GM23338 (cell line): ENCODE measurements around the gene EXOC6B. TPM values are rescaled to one million over a fixed set of nuclear protein-coding genes. Genes with fewer than 3 reads are reported as not detected.

Source experiments
- ATAC-seq: fragments of 200-7000 bp; cut with Tn5 transposase; 3 replicates; pipeline ENCODE4 v1.9.1; 2020
- DNase-seq: peaks from one replicate; pipeline ENCODE4 v3.0.0-alpha.2; 2015; ENCODE audit warnings: low spot score
- H2AFZ ChIP-seq: fragments of 200-600 bp; sonication (generic); 2 replicates; pipeline ENCODE4 v1.8.0; 2016; ENCODE audit warnings: antibody characterized with exemption, mild to moderate bottlenecking, moderate library complexity
- H3F3A ChIP-seq: fragments of 200-600 bp; sonication (generic); replicated peaks from 2 replicates; pipeline ENCODE4 v1.8.0; 2017; ENCODE audit warnings: antibody characterized with exemption, mixed run types, low read depth
- H3K27ac ChIP-seq: fragments of 200-600 bp; sonication (generic); 2 replicates; pipeline ENCODE4 v1.6.1; 2016; ENCODE audit warnings: low read depth
- H3K27me3 ChIP-seq: fragments of 200-600 bp; sonication (generic); 2 replicates; pipeline ENCODE4 v1.8.0; 2016; ENCODE audit warnings: mild to moderate bottlenecking, mixed run types, moderate library complexity; ENCODE audit not compliant: insufficient read depth
- H3K36me3 ChIP-seq: fragments of 200-600 bp; sonication (generic); 2 replicates; pipeline ENCODE4 v1.8.0; 2016; ENCODE audit warnings: mild to moderate bottlenecking; ENCODE audit not compliant: insufficient read depth
- H3K4me1 ChIP-seq: fragments of 200-600 bp; sonication (generic); 2 replicates; pipeline ENCODE4 v1.8.0; 2016; ENCODE audit warnings: mild to moderate bottlenecking, moderate library complexity; ENCODE audit not compliant: insufficient read depth
- H3K4me2 ChIP-seq: fragments of 200-600 bp; sonication (generic); 2 replicates; pipeline ENCODE4 v1.7.1; 2017; ENCODE audit warnings: mixed run types
- H3K4me3 ChIP-seq: fragments of 200-600 bp; sonication (generic); 2 replicates; pipeline ENCODE4 v1.6.1; 2016; ENCODE audit warnings: mixed run types
- H3K79me2 ChIP-seq: fragments of 200-600 bp; sonication (generic); replicated peaks from 2 replicates; pipeline ENCODE4 v1.8.0; 2017; ENCODE audit warnings: mild to moderate bottlenecking; ENCODE audit not compliant: insufficient read depth
- H3K9me2 ChIP-seq: fragments of 200-600 bp; sonication (generic); 2 replicates; pipeline ENCODE4 v1.8.0; 2017; ENCODE audit not compliant: insufficient read depth
- H4K20me1 ChIP-seq: fragments of 200-600 bp; sonication (generic); replicated peaks from 2 replicates; pipeline ENCODE4 v1.8.0; 2017; ENCODE audit warnings: mild to moderate bottlenecking; ENCODE audit not compliant: insufficient read depth
- H3K27ac Mint-ChIP-seq: 2 replicates; pipeline ENCODE4 v1.8.0; 2020; ENCODE audit warnings: inconsistent platforms, mild to moderate bottlenecking, moderate library complexity, mixed read lengths
- H3K27me3 Mint-ChIP-seq: 3 replicates; pipeline ENCODE4 v1.8.0; 2022; ENCODE audit warnings: low read depth, mild to moderate bottlenecking, moderate library complexity, mixed read lengths, inconsistent platforms; ENCODE audit not compliant: insufficient read depth, poor library complexity
- H3K36me3 Mint-ChIP-seq: 3 replicates; pipeline ENCODE4 v1.8.0; 2021; ENCODE audit warnings: low read depth, mild to moderate bottlenecking, inconsistent platforms, moderate library complexity, mixed read lengths
- H3K4me1 Mint-ChIP-seq: 3 replicates; pipeline ENCODE4 v1.8.0; 2020; ENCODE audit warnings: mild to moderate bottlenecking, inconsistent platforms, mixed read lengths
- H3K4me3 Mint-ChIP-seq: 3 replicates; pipeline ENCODE4 v1.8.0; 2021; ENCODE audit warnings: moderate library complexity, mild to moderate bottlenecking, inconsistent platforms, mixed read lengths
- H3K9me3 Mint-ChIP-seq: 3 replicates; pipeline ENCODE4 v1.8.0; 2020; ENCODE audit warnings: moderate library complexity, mild to moderate bottlenecking, inconsistent platforms, mixed read lengths
- JUNB ChIP-seq: IDR thresholded peaks from one replicate; pipeline ENCODE4 v1.6.1; 2016; ENCODE audit warnings: antibody characterized with exemption; ENCODE audit not compliant: unreplicated experiment
- POLR2AphosphoS5 ChIP-seq: IDR thresholded peaks from 2 replicates; pipeline ENCODE4 v1.6.1; 2016; ENCODE audit warnings: antibody characterized with exemption, low read depth
- STAT1 ChIP-seq: IDR thresholded peaks from one replicate; pipeline ENCODE4 v1.6.1; 2016; ENCODE audit warnings: antibody characterized with exemption; ENCODE audit not compliant: unreplicated experiment
- ZNF114 ChIP-seq: fragments of 250-450 bp; sonication (Bioruptor Pico); IDR thresholded peaks from 2 replicates; pipeline ENCODE4 v1.5.0; 2020; ENCODE audit warnings: mild to moderate bottlenecking, moderate library complexity
- ZNF331 ChIP-seq: fragments of 250-450 bp; sonication (Bioruptor Pico); IDR thresholded peaks from 2 replicates; pipeline ENCODE4 v1.5.0; 2020; ENCODE audit warnings: low read depth, mild to moderate bottlenecking, moderate library complexity
- polyA plus RNA-seq: library from polyadenylated mRNA; unstranded; fragments of >200 nt; fragmentation: Nextera tagmentation; extraction: Ambion mirVana; gene quantifications from 2 replicates; pipeline ENCODE4 v1.2.1, GENCODE V29; 2016
- total RNA-seq: library from RNA; depleted of rRNA; stranded (reverse); fragments of >200 nt; shearing (Covaris generic); gene quantifications from 2 replicates; pipeline ENCODE4 v1.2.3, GENCODE V29; 2014
- TF ChIP-seq, protein P1 (sequence below): IDR thresholded peaks from one replicate; pipeline ENCODE4 v1.6.1; 2018; ENCODE audit warnings: antibody characterized with exemption; ENCODE audit not compliant: unreplicated experiment
- TF ChIP-seq, protein P2 (sequence below): IDR thresholded peaks from 2 replicates; pipeline ENCODE4 v1.6.1; 2016; ENCODE audit warnings: antibody characterized with exemption

Gene EXOC6B
- total and polyA plus RNA-seq, 2 experiments from 2014 or later: 7.2 to 45.9 TPM

DNA sequence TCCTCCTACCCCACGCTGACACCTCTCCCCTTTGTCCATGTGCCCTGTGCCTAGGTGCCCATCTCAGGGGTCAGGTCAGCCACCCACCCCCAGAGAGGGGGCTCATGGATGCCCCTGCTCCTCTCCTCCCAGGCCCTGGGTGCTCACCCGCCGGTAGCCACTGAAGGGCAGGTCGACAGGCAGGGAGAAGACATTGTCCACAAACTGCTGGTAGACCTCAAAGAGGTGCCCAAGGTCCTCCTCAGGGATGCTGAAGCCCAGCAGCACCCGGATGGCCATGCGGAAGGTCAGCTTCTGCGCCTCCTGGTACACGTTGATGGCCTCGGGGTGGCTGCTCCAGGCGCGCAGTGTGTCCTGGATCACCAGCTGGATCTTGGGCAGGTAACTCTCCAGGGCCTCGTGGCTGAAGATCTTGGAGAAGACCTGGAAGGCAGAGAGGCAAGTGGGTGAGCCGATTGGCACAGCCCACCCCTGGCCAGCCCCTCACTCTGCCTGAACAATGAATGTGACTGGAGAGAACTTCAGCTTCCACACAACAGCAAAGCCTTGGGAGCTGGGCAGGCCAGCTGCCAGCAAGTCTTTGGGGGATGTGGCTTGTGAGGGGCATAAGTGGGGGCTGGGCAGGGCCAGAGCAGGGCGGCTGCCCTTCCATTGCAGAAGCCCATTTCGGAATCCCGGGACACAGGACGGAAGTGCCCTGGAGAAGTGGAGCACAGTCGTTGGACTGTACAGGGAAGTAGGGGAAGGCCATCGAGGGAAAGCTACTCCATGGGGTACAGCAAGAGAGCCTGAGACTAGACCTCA, 690.6 kb downstream of the EXOC6B start:
- no peak for ATAC-seq
- DNase-seq: no peak
- Mint-ChIP-seq H3K4me1 (peaks cover 15% of the 10 kb centered on the region), H3K27me3 (peaks cover 21% of the 10 kb centered on the region), H3K4me3 (no peak overlapping the region), H3K27ac (no peak overlapping the region), H3K9me3 (no peaks in the 10 kb centered on the region), H3K36me3 (no peaks in the 10 kb centered on the region)
- H3K9me2 ChIP-seq: no peaks in the 10 kb centered on the region
- no peaks in the 10 kb centered on the region for H3K36me3 ChIP-seq
- no peak overlapping the region for H2AFZ ChIP-seq
- H3K27ac ChIP-seq: no peak overlapping the region
- TF ChIP-seq, protein P1, sequence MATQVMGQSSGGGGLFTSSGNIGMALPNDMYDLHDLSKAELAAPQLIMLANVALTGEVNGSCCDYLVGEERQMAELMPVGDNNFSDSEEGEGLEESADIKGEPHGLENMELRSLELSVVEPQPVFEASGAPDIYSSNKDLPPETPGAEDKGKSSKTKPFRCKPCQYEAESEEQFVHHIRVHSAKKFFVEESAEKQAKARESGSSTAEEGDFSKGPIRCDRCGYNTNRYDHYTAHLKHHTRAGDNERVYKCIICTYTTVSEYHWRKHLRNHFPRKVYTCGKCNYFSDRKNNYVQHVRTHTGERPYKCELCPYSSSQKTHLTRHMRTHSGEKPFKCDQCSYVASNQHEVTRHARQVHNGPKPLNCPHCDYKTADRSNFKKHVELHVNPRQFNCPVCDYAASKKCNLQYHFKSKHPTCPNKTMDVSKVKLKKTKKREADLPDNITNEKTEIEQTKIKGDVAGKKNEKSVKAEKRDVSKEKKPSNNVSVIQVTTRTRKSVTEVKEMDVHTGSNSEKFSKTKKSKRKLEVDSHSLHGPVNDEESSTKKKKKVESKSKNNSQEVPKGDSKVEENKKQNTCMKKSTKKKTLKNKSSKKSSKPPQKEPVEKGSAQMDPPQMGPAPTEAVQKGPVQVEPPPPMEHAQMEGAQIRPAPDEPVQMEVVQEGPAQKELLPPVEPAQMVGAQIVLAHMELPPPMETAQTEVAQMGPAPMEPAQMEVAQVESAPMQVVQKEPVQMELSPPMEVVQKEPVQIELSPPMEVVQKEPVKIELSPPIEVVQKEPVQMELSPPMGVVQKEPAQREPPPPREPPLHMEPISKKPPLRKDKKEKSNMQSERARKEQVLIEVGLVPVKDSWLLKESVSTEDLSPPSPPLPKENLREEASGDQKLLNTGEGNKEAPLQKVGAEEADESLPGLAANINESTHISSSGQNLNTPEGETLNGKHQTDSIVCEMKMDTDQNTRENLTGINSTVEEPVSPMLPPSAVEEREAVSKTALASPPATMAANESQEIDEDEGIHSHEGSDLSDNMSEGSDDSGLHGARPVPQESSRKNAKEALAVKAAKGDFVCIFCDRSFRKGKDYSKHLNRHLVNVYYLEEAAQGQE: no peak
- no peak for TF ChIP-seq STAT1
- TF ChIP-seq, protein P2, sequence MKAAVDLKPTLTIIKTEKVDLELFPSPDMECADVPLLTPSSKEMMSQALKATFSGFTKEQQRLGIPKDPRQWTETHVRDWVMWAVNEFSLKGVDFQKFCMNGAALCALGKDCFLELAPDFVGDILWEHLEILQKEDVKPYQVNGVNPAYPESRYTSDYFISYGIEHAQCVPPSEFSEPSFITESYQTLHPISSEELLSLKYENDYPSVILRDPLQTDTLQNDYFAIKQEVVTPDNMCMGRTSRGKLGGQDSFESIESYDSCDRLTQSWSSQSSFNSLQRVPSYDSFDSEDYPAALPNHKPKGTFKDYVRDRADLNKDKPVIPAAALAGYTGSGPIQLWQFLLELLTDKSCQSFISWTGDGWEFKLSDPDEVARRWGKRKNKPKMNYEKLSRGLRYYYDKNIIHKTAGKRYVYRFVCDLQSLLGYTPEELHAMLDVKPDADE: no peak
- no peak for TF ChIP-seq ZNF331
- no peaks in the 10 kb centered on the region for H3K79me2 ChIP-seq
- H3F3A ChIP-seq: no peaks in the 10 kb centered on the region
- peaks cover 18% of the 10 kb centered on the region; the same call in 1 of the 2 replicates for H3K27me3 ChIP-seq
- no peak overlapping the region for H3K4me3 ChIP-seq
- peaks cover 5% of the 10 kb centered on the region; the same call in 1 of the 2 replicates for H3K4me1 ChIP-seq
- no peaks in the 10 kb centered on the region for H4K20me1 ChIP-seq
- H3K4me2 ChIP-seq: no peak overlapping the region

DNA sequence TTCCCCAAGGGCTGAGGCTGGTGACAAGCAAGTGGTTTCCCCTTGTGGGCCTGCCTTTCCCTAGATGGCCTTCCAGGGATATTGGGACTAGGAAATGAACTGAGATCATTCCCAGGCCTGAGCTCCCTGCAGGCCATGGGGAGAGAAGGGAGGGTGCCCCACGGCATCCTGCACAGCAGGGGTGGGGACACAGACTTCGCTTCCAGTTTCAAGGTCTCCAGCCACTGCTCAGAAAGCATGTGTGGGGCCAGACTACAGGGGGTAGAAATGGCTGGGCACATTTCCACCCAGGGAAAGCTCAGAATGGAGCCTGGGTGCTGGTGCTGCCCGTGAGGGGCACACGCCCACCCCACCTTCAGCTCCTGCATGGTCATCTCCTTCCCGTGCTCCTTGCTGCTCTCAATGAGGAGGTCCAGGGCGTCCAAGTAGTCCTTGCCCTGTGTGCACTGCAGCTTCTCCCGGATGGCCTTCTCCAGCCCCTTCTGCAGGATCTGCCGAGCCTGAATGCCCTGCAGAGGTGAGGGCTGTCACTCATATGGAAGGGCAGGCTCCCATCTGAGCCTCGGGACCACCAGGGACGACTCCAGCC, 691.3 kb downstream of the EXOC6B start:
- H3K27me3 ChIP-seq: peaks cover 11% of the 10 kb centered on the region; the same call in 1 of the 2 replicates
- H3K36me3 Mint-ChIP-seq: no peaks in the 10 kb centered on the region
- peaks cover 22% of the 10 kb centered on the region for H3K27me3 Mint-ChIP-seq
- no peak for ATAC-seq
- no peak overlapping the region for H3K4me3 Mint-ChIP-seq
- no peaks in the 10 kb centered on the region for H3K36me3 ChIP-seq
- H3K4me1 Mint-ChIP-seq: peaks cover 22% of the 10 kb centered on the region
- H3K9me2 ChIP-seq: no peaks in the 10 kb centered on the region
- H3K27ac ChIP-seq: no peak overlapping the region
- no peak overlapping the region for H3K4me3 ChIP-seq
- no peaks in the 10 kb centered on the region for H3K79me2 ChIP-seq
- peaks cover 5% of the 10 kb centered on the region; the same call in 1 of the 2 replicates for H3K4me1 ChIP-seq
- no peak overlapping the region for H3K27ac Mint-ChIP-seq
- no peak overlapping the region for H3K4me2 ChIP-seq
- no peaks in the 10 kb centered on the region for H3K9me3 Mint-ChIP-seq
- H3F3A ChIP-seq: no peaks in the 10 kb centered on the region
- no peak for DNase-seq
- no peaks in the 10 kb centered on the region for H4K20me1 ChIP-seq
- no peak overlapping the region for H2AFZ ChIP-seq
- TF ChIP-seq ZNF114 (CRISPR knock-in tag) (no peak), JUNB (no peak), STAT1 (no peak), POLR2AphosphoS5 (no peak)
- TF ChIP-seq, protein P1: no peak
